Neural cell (in vitro differentiated cells): ENCODE measurements around the gene SERINC5. TPM values are rescaled to one million over a fixed set of nuclear protein-coding genes. Genes with fewer than 3 reads are reported as not detected.
"Not testable (repeated sequence)": the region's sequence is repeated elsewhere in the genome, so short reads cannot be mapped to it uniquely, and the experiment has no call there.

ENCODE experiments used
- H2AFZ ChIP-seq: fragments of 200-600, 300-800 bp; sonication (generic), shearing (Covaris generic); 2 replicates; pipeline ENCODE4 v1.6.0; 2014; ENCODE audit warnings: low read depth, mild to moderate bottlenecking, antibody characterized with exemption, low read length, moderate library complexity
- H3F3A ChIP-seq: fragments of 200-600 bp; shearing (Covaris generic); 2 replicates; pipeline ENCODE4 v1.6.1; 2016; ENCODE audit warnings: mild to moderate bottlenecking, moderate library complexity, mixed read lengths, antibody characterized with exemption, low read length; ENCODE audit not compliant: insufficient read depth, poor library complexity, severe bottlenecking
- H3K27ac ChIP-seq: fragments of 200-600, 300-800 bp; sonication (generic), shearing (Covaris generic); 2 replicates; pipeline ENCODE4 v1.5.1; 2014; ENCODE audit warnings: mild to moderate bottlenecking, low read length, moderate library complexity
- H3K27me3 ChIP-seq: fragments of 300-800, 200-600 bp; sonication (generic), shearing (Covaris generic); 2 replicates; pipeline ENCODE4 v1.6.0; 2014; ENCODE audit warnings: mild to moderate bottlenecking, low read depth, low read length, moderate library complexity; ENCODE audit not compliant: insufficient read depth
- H3K36me3 ChIP-seq: fragments of 300-800, 200-600 bp; sonication (generic), shearing (Covaris generic); 2 replicates; pipeline ENCODE4 v1.5.1; 2014; ENCODE audit warnings: mild to moderate bottlenecking, antibody characterized with exemption, low read length, moderate library complexity; ENCODE audit not compliant: insufficient read depth
- H3K4me2 ChIP-seq: fragments of 300-800, 200-600 bp; sonication (generic), shearing (Covaris generic); 2 replicates; pipeline ENCODE4 v1.6.0; 2014; ENCODE audit warnings: mild to moderate bottlenecking, low read length
- H3K4me3 ChIP-seq: fragments of 300-800, 200-600 bp; sonication (generic), shearing (Covaris generic); 2 replicates; pipeline ENCODE4 v1.5.1; 2014; ENCODE audit warnings: mild to moderate bottlenecking, low read length, moderate library complexity
- H3K79me2 ChIP-seq: fragments of 200-600 bp; shearing (Covaris generic); replicated peaks from 2 replicates; pipeline ENCODE4 v1.6.0; 2014; ENCODE audit warnings: mild to moderate bottlenecking, low read length, moderate library complexity; ENCODE audit not compliant: insufficient read depth
- H3K9ac ChIP-seq: fragments of 300-800, 200-600 bp; sonication (generic), shearing (Covaris generic); 2 replicates; pipeline ENCODE4 v1.6.1; 2016; ENCODE audit warnings: mild to moderate bottlenecking, low read length, mixed read lengths
- H3K9me2 ChIP-seq: fragments of 200-600 bp; shearing (Covaris generic); 2 replicates; pipeline ENCODE4 v1.6.1; 2016; ENCODE audit warnings: mild to moderate bottlenecking, low read length, mixed read lengths; ENCODE audit not compliant: insufficient read depth
- H3K9me3 ChIP-seq: fragments of 200-600, 300-800 bp; sonication (generic), shearing (Covaris generic); 2 replicates; pipeline ENCODE4 v1.6.1; 2016; ENCODE audit warnings: mild to moderate bottlenecking, mixed run types, low read length, moderate library complexity, mixed read lengths
- H4K20me1 ChIP-seq: fragments of 200-600 bp; shearing (Covaris generic); 2 replicates; pipeline ENCODE4 v1.6.1; 2016; ENCODE audit warnings: mild to moderate bottlenecking, mixed run types; ENCODE audit not compliant: insufficient read depth
- EZH2 ChIP-seq: fragments of 200-600, 300-800 bp; shearing (Covaris generic), sonication (generic); IDR thresholded peaks from 2 replicates; pipeline ENCODE4 v1.6.1; 2014; ENCODE audit warnings: antibody characterized with exemption, low read length, borderline replicate concordance, mild to moderate bottlenecking; ENCODE audit not compliant: insufficient read depth, poor library complexity, severe bottlenecking
- MXI1 ChIP-seq: fragments of 450-650 bp; conservative IDR thresholded peaks from 2 replicates; pipeline ENCODE4 v1.6.1; 2014; ENCODE audit warnings: antibody characterized with exemption, mild to moderate bottlenecking; ENCODE audit not compliant: poor library complexity, severe bottlenecking
- POLR2AphosphoS5 ChIP-seq: IDR thresholded peaks from 2 replicates; pipeline ENCODE4 v1.6.1; 2012
- RAD21 ChIP-seq: fragments of 450-650 bp; conservative IDR thresholded peaks from 2 replicates; pipeline ENCODE4 v1.6.1; 2014; ENCODE audit warnings: antibody characterized with exemption, mild to moderate bottlenecking, moderate library complexity
- SMC3 ChIP-seq: fragments of 450-650 bp; conservative IDR thresholded peaks from 2 replicates; pipeline ENCODE4 v1.6.1; 2014; ENCODE audit warnings: antibody characterized with exemption, mild to moderate bottlenecking, moderate library complexity; ENCODE audit not compliant: poor library complexity
- TAF1 ChIP-seq: IDR thresholded peaks from 2 replicates; pipeline ENCODE4 v1.6.1; 2012; ENCODE audit warnings: low read depth
- polyA minus RNA-seq: library from RNA; depleted of rRNA, polyadenylated mRNA; stranded (reverse); fragments of >200 nt; gene quantifications from 2 replicates; pipeline ENCODE4 v1.2.3, GENCODE V29; 2014
- polyA plus RNA-seq: library from polyadenylated mRNA; depleted of rRNA; stranded (reverse); fragments of >200 nt; gene quantifications from 2 replicates; pipeline ENCODE4 v1.2.3, GENCODE V29; 2014
- TF ChIP-seq, protein P1 (sequence below): IDR thresholded peaks from 2 replicates; pipeline ENCODE4 v1.6.1; 2012; ENCODE audit warnings: borderline replicate concordance

SERINC5 gene
- polyA plus RNA-seq (5.8 TPM in 2 replicates), polyA minus RNA-seq (10.7 and 11.6 TPM in 2 replicates)

GRCh38 chr5:80255811-80256712 lies at the start of gene SERINC5:
Gene SERINC5, minus strand, starts transcription at chr5:80256048. Its CDS starts 126 bp downstream, at chr5:80255922.
- Histone ChIP-seq H3K4me2 (peak within 1 kb of the TSS; percentile 95), H4K20me1 (no peaks in the 10 kb centered on the region), H3K4me3 (peak within 1 kb of the TSS; percentile 95), H3K79me2 (no peaks in the 10 kb centered on the region), H3K36me3 (no peaks in the 10 kb centered on the region), H3F3A (no peaks in the 10 kb centered on the region), H3K27me3 (no peaks in the 10 kb centered on the region), H3K9me3 (no peaks in the 10 kb centered on the region), H3K9ac (peak within 1 kb of the TSS; percentile 70), H3K9me2 (no peaks in the 10 kb centered on the region), H3K27ac (peak within 1 kb of the TSS; percentile 42), H2AFZ (peak within 1 kb of the TSS; percentile 60)
- TF ChIP-seq, protein P1, sequence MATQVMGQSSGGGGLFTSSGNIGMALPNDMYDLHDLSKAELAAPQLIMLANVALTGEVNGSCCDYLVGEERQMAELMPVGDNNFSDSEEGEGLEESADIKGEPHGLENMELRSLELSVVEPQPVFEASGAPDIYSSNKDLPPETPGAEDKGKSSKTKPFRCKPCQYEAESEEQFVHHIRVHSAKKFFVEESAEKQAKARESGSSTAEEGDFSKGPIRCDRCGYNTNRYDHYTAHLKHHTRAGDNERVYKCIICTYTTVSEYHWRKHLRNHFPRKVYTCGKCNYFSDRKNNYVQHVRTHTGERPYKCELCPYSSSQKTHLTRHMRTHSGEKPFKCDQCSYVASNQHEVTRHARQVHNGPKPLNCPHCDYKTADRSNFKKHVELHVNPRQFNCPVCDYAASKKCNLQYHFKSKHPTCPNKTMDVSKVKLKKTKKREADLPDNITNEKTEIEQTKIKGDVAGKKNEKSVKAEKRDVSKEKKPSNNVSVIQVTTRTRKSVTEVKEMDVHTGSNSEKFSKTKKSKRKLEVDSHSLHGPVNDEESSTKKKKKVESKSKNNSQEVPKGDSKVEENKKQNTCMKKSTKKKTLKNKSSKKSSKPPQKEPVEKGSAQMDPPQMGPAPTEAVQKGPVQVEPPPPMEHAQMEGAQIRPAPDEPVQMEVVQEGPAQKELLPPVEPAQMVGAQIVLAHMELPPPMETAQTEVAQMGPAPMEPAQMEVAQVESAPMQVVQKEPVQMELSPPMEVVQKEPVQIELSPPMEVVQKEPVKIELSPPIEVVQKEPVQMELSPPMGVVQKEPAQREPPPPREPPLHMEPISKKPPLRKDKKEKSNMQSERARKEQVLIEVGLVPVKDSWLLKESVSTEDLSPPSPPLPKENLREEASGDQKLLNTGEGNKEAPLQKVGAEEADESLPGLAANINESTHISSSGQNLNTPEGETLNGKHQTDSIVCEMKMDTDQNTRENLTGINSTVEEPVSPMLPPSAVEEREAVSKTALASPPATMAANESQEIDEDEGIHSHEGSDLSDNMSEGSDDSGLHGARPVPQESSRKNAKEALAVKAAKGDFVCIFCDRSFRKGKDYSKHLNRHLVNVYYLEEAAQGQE: peak; percentile 9
- TF ChIP-seq RAD21 (no peak), SMC3 (no peak), POLR2AphosphoS5 (peak; percentile 74), EZH2 (no peak), TAF1 (peak; percentile 25)

GRCh38 chr5:80302636-80303035 lies 46.8 kb upstream of the SERINC5 start:
- no peak overlapping the region for H3K4me3 ChIP-seq
- no peak overlapping the region for H3K4me2 ChIP-seq
- no peak overlapping the region for H2AFZ ChIP-seq
- H3K9ac ChIP-seq: no peak overlapping the region
- no peaks in the 10 kb centered on the region for H3K36me3 ChIP-seq
- H4K20me1 ChIP-seq: no peaks in the 10 kb centered on the region
- no peaks in the 10 kb centered on the region for H3F3A ChIP-seq
- no peaks in the 10 kb centered on the region for H3K9me3 ChIP-seq
- H3K79me2 ChIP-seq: no peaks in the 10 kb centered on the region
- no peaks in the 10 kb centered on the region for H3K27me3 ChIP-seq
- H3K27ac ChIP-seq: no peak overlapping the region
- TF ChIP-seq MXI1 (no peak), RAD21 (no peak)
- TF ChIP-seq, protein P1: no peak
- no peaks in the 10 kb centered on the region for H3K9me2 ChIP-seq

DNA sequence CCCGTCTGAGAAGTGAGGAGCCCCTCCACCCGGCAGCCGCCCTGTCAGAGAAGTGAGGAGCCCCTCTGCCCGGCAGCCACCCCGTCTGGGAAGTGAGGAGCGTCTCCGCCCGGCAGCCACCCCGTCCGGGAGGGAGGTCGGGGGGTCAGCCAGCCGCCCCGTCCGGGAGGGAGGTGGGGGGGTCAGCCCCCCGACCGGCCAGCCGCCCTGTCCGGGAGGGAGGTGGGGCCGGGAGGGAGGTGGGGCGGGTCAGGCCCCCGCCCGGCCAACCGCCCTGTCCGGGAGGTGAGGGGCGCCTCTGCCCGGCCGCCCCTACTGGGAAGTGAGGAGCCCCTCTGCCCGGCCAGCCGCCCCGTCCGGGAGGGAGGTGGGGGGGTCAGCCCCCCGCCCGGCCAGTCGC lies 45.5 kb upstream of the SERINC5 start:
- H3K27ac ChIP-seq, H3K36me3 ChIP-seq, H3K9me3 ChIP-seq, H3K9me2 ChIP-seq, H4K20me1 ChIP-seq, H3K27me3 ChIP-seq, H3K9ac ChIP-seq, H2AFZ ChIP-seq, H3K4me3 ChIP-seq, H3F3A ChIP-seq, H3K4me2 ChIP-seq, H3K79me2 ChIP-seq: not testable (repeated sequence)

DNA sequence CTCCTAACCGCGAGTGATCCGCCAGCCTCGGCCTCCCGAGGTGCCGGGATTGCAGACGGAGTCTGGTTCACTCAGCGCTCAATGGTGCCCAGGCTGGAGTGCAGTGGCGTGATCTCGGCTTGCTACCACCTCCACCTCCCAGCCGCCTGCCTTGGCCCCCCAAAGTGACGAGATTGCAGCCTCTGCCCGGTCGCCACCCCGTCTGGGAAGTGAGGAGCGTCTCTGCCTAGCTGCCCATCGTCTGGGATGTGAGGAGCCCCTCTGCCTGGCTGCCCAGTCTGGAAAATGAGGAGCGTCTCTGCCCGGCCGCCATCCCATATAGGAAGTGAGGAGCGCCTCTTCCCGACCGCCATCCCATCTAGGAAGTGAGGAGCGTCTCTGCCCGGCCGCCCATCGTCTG lies 44.9 kb upstream of the SERINC5 start:
- not testable (repeated sequence) for H3K27me3 ChIP-seq, H3K9me2 ChIP-seq, H3K9me3 ChIP-seq, H3K27ac ChIP-seq, H3K36me3 ChIP-seq, H3K4me2 ChIP-seq, H3F3A ChIP-seq, H3K79me2 ChIP-seq, H3K9ac ChIP-seq, H3K4me3 ChIP-seq, H2AFZ ChIP-seq, H4K20me1 ChIP-seq
